Breast epithelium (tissue), 3 donors: ENCODE results near the gene CASZ1.

Experiments
- CTCF ChIP-seq, 3 donors: fragments of 450-650 bp; IDR thresholded peaks; one replicate each; pipeline ENCODE4 v1.5.1; 2016 to 2017; ENCODE audit warnings: antibody characterized with exemption in 3 of 3, mild to moderate bottlenecking in 3 of 3, moderate library complexity in 3 of 3
- POLR2A ChIP-seq: fragments of 450-650 bp; IDR thresholded peaks from one replicate; pipeline ENCODE4 v1.6.1; 2016; ENCODE audit warnings: antibody characterized with exemption, mild to moderate bottlenecking, moderate library complexity

- TF ChIP-seq CTCF (IDR thresholded peaks at IDR 0.05) = no peak
- TF ChIP-seq POLR2A = no peak
Measured at GRCh38 chr1:10598389-10598702, 198.1 kb downstream of the CASZ1 start.
